Thoracic aorta (tissue), 2 donors: ENCODE data around the gene OARD1. TPM values are rescaled to one million over a fixed set of nuclear protein-coding genes. Genes with fewer than 3 reads are reported as not detected.

Experiments
- ATAC-seq: fragments of 150-250 bp; one replicate; pipeline ENCODE4 v1.8.0; 2017; ENCODE audit warnings: low read depth; ENCODE audit not compliant: insufficient number of reproducible peaks, low FRiP score
- DNase-seq: peaks from one replicate; pipeline ENCODE4 v3.0.0-alpha.2; 2020; ENCODE audit warnings: low spot score
- H3K27ac ChIP-seq, 2 donors: fragments of 200-600 bp; sonication (generic); 1 replicate in 1 of 2; 2 replicates in 1 of 2; pipeline ENCODE4 v1.5.1; 2016; ENCODE audit warnings: mild to moderate bottlenecking in 2 of 2, moderate library complexity in 2 of 2
- H3K27me3 ChIP-seq: fragments of 200-600 bp; sonication (generic); replicated peaks from 2 replicates; pipeline ENCODE4 v1.6.0; 2016; ENCODE audit warnings: mild to moderate bottlenecking; ENCODE audit not compliant: insufficient read depth
- H3K36me3 ChIP-seq: fragments of 200-600 bp; sonication (generic); one replicate; pipeline ENCODE4 v1.5.1; 2016
- H3K4me1 ChIP-seq, 2 donors: fragments of 200-600 bp; sonication (generic); 1 replicate in 1 of 2; 2 replicates in 1 of 2; pipeline versions ENCODE4 v1.5.1 to v1.6.0; 2016; ENCODE audit warnings: low read depth in 2 of 2, mild to moderate bottlenecking in 1 of 2; ENCODE audit not compliant: control insufficient read depth in 1 of 2
- H3K4me3 ChIP-seq: fragments of 200-600 bp; sonication (generic); 2 replicates; pipeline ENCODE4 v1.5.1; 2016; ENCODE audit warnings: mild to moderate bottlenecking
- H3K9me3 ChIP-seq: fragments of 200-600 bp; sonication (generic); 2 replicates; pipeline ENCODE4 v1.5.1; 2016
- total RNA-seq, 2 donors: library from RNA; depleted of rRNA; stranded (reverse); fragments of >200 nt; gene quantifications; one replicate each; pipeline versions ENCODE4 v1.1.0 to v1.2.3, GENCODE V29; 2016
- TF ChIP-seq, protein P1 (sequence below): fragments of 200-600 bp; sonication (generic); IDR thresholded peaks from one replicate; pipeline ENCODE4 v1.5.1; 2019; ENCODE audit warnings: antibody characterized with exemption

The OARD1 gene
- total RNA-seq, 2 donors from 2014 or later, result 3.1 to 15.0 TPM

GRCh38 chr6:41062056-41062455 is 10.1 kb downstream of the OARD1 start:
- Histone ChIP-seq H3K9me3 (no peaks in the 10 kb centered on the region), H3K36me3 (peaks cover 20% of the 10 kb centered on the region), H3K4me1 (no peaks in the 10 kb centered on the region), H3K27me3 (no peaks in the 10 kb centered on the region), H3K4me3 (no peak overlapping the region), H3K27ac (no peak overlapping the region)
- ATAC-seq (no peak), DNase-seq (no peak)
- TF ChIP-seq, protein P1, sequence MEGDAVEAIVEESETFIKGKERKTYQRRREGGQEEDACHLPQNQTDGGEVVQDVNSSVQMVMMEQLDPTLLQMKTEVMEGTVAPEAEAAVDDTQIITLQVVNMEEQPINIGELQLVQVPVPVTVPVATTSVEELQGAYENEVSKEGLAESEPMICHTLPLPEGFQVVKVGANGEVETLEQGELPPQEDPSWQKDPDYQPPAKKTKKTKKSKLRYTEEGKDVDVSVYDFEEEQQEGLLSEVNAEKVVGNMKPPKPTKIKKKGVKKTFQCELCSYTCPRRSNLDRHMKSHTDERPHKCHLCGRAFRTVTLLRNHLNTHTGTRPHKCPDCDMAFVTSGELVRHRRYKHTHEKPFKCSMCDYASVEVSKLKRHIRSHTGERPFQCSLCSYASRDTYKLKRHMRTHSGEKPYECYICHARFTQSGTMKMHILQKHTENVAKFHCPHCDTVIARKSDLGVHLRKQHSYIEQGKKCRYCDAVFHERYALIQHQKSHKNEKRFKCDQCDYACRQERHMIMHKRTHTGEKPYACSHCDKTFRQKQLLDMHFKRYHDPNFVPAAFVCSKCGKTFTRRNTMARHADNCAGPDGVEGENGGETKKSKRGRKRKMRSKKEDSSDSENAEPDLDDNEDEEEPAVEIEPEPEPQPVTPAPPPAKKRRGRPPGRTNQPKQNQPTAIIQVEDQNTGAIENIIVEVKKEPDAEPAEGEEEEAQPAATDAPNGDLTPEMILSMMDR, result no peak

GRCh38 chr6:41061196-41061726 is 10.9 kb downstream of the OARD1 start:
- no peaks in the 10 kb centered on the region for H3K4me1 ChIP-seq
- no peak overlapping the region for H3K27ac ChIP-seq
- TF ChIP-seq, protein P1, result no peak
- H3K4me3 ChIP-seq, result no peak overlapping the region
- no peak for DNase-seq
- no peak for ATAC-seq
- H3K27me3 ChIP-seq, result no peaks in the 10 kb centered on the region
- no peaks in the 10 kb centered on the region for H3K9me3 ChIP-seq
- peaks cover 18% of the 10 kb centered on the region for H3K36me3 ChIP-seq

DNA sequence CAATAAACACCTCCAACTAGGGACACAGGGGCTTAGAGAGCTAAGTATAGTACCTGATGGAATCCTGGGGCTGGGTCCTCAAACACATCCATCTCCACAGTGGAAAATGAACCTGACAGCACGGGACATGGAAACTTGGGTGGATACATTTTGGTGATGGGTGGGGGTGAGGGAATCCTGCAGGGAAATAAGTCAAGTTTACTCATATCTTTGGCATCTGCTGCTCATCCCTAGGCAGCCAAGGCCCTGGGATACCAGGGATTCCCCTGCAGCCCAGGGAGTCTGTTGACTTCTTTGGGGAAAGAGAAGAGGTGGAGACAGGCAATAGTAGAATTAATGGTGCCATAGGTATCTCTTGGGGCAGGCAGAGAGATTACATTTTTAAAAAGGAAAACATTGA is 12.6 kb downstream of the OARD1 start:
- Histone ChIP-seq H3K4me3 (no peak overlapping the region), H3K27me3 (no peaks in the 10 kb centered on the region), H3K36me3 (peaks cover 10% of the 10 kb centered on the region), H3K27ac (no peak overlapping the region), H3K9me3 (no peaks in the 10 kb centered on the region), H3K4me1 (no peaks in the 10 kb centered on the region)
- ATAC-seq, result no peak
- no peak for DNase-seq
- TF ChIP-seq, protein P1, result no peak

DNA sequence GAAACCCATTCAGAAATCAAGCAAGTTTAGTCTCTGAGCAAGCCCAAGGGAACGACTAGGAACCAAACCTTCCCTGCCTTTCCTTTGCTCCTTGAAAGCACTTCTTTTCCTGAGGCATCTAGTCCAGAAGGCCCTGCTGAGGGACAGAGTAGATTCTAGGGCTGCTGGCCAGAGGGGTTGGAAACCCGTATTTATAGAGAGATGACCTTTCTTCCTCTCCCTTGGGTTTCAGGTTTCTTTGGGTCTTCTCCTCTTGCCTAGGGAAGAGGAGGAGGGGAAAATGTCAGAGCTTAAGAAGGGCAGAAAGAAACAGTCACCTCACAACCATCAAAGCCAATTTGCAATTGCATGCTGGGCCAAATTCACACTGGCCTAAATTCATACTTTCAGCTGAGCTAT is 13.4 kb downstream of the OARD1 start:
- H3K27ac ChIP-seq, result no peak overlapping the region
- peaks cover 3% of the 10 kb centered on the region for H3K36me3 ChIP-seq
- TF ChIP-seq, protein P1, result no peak
- H3K9me3 ChIP-seq, result no peaks in the 10 kb centered on the region
- no peaks in the 10 kb centered on the region for H3K27me3 ChIP-seq
- ATAC-seq (no peak), DNase-seq (no peak)
- H3K4me1 ChIP-seq, result no peaks in the 10 kb centered on the region
- no peak overlapping the region for H3K4me3 ChIP-seq

DNA sequence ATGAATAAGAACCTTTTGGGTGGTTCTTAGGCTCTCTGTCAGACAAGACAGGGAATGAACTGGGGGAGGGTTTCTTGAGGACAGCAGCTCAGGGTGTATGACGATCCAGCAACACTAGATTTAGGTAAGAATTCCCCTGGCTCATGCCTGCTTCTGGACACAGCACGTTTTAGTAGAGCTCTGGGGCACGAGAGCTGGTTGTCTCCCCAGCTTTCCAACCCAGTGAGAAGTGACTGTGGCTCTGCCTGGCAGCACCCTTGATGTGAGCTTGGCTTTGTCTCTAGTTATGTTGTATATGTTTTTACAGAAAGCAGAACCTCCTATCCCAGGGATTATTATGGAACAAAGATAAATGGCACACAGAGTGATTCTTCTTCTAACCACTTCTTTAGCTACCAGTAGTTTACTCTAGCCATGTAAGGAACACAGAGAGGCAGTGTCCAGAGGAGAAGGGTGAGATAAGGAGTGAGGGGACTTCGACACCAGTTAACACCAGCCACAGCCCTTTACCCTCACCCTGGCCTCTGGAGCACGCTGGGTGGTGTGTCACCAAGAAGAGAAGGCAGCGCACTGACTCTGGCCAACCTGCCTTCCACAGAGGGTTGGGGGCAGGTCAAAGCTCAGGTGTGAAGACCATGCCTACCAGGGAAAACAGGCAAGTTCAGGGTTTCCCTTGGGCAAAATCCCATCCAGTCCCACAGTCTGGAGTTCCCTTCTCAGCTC is 15.2 kb downstream of the OARD1 start:
- Histone ChIP-seq H3K9me3 (no peaks in the 10 kb centered on the region), H3K4me3 (no peak overlapping the region), H3K27ac (no peak overlapping the region), H3K27me3 (no peaks in the 10 kb centered on the region), H3K4me1 (peaks cover 0 to 5% of the 10 kb centered on the region in 2 donors), H3K36me3 (peaks cover 3% of the 10 kb centered on the region)
- DNase-seq (no peak), ATAC-seq (no peak)
- TF ChIP-seq, protein P1, result no peak
